Measurements from ENCODE around the gene DYNC1I1.

GRCh38 chr7:95925236-95925635 is 152.9 kb downstream of the DYNC1I1 start:
- TF ChIP-seq, protein P1, sequence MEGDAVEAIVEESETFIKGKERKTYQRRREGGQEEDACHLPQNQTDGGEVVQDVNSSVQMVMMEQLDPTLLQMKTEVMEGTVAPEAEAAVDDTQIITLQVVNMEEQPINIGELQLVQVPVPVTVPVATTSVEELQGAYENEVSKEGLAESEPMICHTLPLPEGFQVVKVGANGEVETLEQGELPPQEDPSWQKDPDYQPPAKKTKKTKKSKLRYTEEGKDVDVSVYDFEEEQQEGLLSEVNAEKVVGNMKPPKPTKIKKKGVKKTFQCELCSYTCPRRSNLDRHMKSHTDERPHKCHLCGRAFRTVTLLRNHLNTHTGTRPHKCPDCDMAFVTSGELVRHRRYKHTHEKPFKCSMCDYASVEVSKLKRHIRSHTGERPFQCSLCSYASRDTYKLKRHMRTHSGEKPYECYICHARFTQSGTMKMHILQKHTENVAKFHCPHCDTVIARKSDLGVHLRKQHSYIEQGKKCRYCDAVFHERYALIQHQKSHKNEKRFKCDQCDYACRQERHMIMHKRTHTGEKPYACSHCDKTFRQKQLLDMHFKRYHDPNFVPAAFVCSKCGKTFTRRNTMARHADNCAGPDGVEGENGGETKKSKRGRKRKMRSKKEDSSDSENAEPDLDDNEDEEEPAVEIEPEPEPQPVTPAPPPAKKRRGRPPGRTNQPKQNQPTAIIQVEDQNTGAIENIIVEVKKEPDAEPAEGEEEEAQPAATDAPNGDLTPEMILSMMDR (IDR thresholded peaks at IDR 0.05) = no peak
- TF ChIP-seq POLR2A (IDR thresholded peaks at IDR 0.05) = no peak
